Ascending aorta (tissue), 2 donors: ENCODE data around the gene ANKRD63. TPM values are rescaled to one million over a fixed set of nuclear protein-coding genes. Genes with fewer than 3 reads are reported as not detected.

ENCODE experiments used
- DNase-seq, 2 donors: peaks; one replicate each; pipeline ENCODE4 v3.0.0-alpha.2; 2019; ENCODE audit warnings: low spot score in 2 of 2
- H3K27ac ChIP-seq, 2 donors: fragments of 200-600 bp; sonication (generic); one replicate each; pipeline ENCODE4 v1.5.1; 2016 to 2017; ENCODE audit warnings: mild to moderate bottlenecking in 1 of 2
- H3K27me3 ChIP-seq: fragments of 200-600 bp; sonication (generic); one replicate; pipeline ENCODE4 v1.5.1; 2017
- H3K36me3 ChIP-seq, 2 donors: fragments of 200-600 bp; sonication (generic); one replicate each; pipeline ENCODE4 v1.5.1; 2016
- H3K4me1 ChIP-seq, 2 donors: fragments of 200-600 bp; sonication (generic); one replicate each; pipeline ENCODE4 v1.5.1; 2016 to 2017; ENCODE audit warnings: mild to moderate bottlenecking in 1 of 2
- H3K4me3 ChIP-seq, 2 donors: fragments of 200-600 bp; sonication (generic); one replicate each; pipeline ENCODE4 v1.5.1; 2016 to 2017; ENCODE audit warnings: mild to moderate bottlenecking in 1 of 2
- H3K9me3 ChIP-seq, 2 donors: fragments of 200-600 bp; sonication (generic); one replicate each; pipeline ENCODE4 v1.5.1; 2016
- CTCF ChIP-seq, 3 experiments: fragments of 200-600 bp in 2 of 3; fragments of 450-650 bp in 1 of 3; sonication (generic) in 2 of 3; IDR thresholded peaks; one replicate each; pipeline ENCODE4 v1.5.1; 2016 to 2019; ENCODE audit warnings: antibody characterized with exemption in 3 of 3, mild to moderate bottlenecking in 1 of 3, moderate library complexity in 1 of 3
- intact Hi-C: fragments of 100-400 bp; cut with DNase I; formaldehyde crosslinking; loops from one replicate; pipeline ENCODE4 v1.15.1; 2023
- total RNA-seq: library from RNA; depleted of rRNA; stranded (reverse); fragments of >200 nt; gene quantifications from one replicate; pipeline ENCODE4 v1.1.0, GENCODE V29; 2016

Gene ANKRD63
- total RNA-seq, 1 donor from 2014 or later = not detected

GRCh38 chr15:40249477-40250303, 33.2 kb downstream of the ANKRD63 start:
- no peaks in the 10 kb centered on the region for H3K9me3 ChIP-seq
- H3K4me1 ChIP-seq = peaks cover 15 to 16% of the 10 kb centered on the region in 2 donors
- DNase-seq = no peak
- intact Hi-C loops = no loop called here
- H3K27ac ChIP-seq = peak overlapping the region in 1 of 2 donors; percentile 13
- no peaks in the 10 kb centered on the region for H3K27me3 ChIP-seq
- no peak for TF ChIP-seq CTCF (IDR thresholded peaks at IDR 0.05)
- no peak overlapping the region for H3K4me3 ChIP-seq
- H3K36me3 ChIP-seq = no peaks in the 10 kb centered on the region

GRCh38 chr15:40248006-40248783, 34.7 kb downstream of the ANKRD63 start:
- Histone ChIP-seq H3K4me3 (no peak overlapping the region), H3K27me3 (no peaks in the 10 kb centered on the region), H3K36me3 (no peaks in the 10 kb centered on the region), H3K4me1 (peaks cover 9% of the 10 kb centered on the region in 2 donors), H3K27ac (peak overlapping the region in 1 of 2 donors; percentile 7), H3K9me3 (no peaks in the 10 kb centered on the region)
- intact Hi-C loops = no loop called here
- no peak for TF ChIP-seq CTCF (IDR thresholded peaks at IDR 0.05)
- DNase-seq = no peak

- H3K27ac ChIP-seq = no peak overlapping the region
- H3K4me3 ChIP-seq = no peak overlapping the region
- no peaks in the 10 kb centered on the region for H3K36me3 ChIP-seq
- H3K9me3 ChIP-seq = no peaks in the 10 kb centered on the region
- intact Hi-C loops = no loop called here
- peaks cover 2% of the 10 kb centered on the region in 2 donors for H3K4me1 ChIP-seq
- H3K27me3 ChIP-seq = no peaks in the 10 kb centered on the region
- no peak for DNase-seq
- TF ChIP-seq CTCF (IDR thresholded peaks at IDR 0.05) = no peak
Measured at GRCh38 chr15:40247406-40247971, 35.4 kb downstream of the ANKRD63 start.

- no peak overlapping the region for H3K4me3 ChIP-seq
- no peak for DNase-seq
Measured at GRCh38 chr15:40246496-40247280, 36.2 kb downstream of the ANKRD63 start.

More at GRCh38 chr15:40246496-40247280, 36.2 kb downstream of the ANKRD63 start:
- intact Hi-C loops = no loop called here
- no peak for TF ChIP-seq CTCF (IDR thresholded peaks at IDR 0.05)
- Histone ChIP-seq H3K27me3 (no peaks in the 10 kb centered on the region), H3K4me1 (no peaks in the 10 kb centered on the region), H3K9me3 (no peaks in the 10 kb centered on the region), H3K27ac (no peak overlapping the region), H3K36me3 (no peaks in the 10 kb centered on the region)
